NOMO-1 (cell line): ENCODE data around the gene NKAIN2.

Experiments used
- DNase-seq, 2 experiments: peaks; one replicate each; lab custom pipeline; 2025; ENCODE audit not compliant: unreplicated experiment in 2 of 2; lab: John Stamatoyannopoulos, UW

The NKAIN2 gene

GRCh38 chr6:124858564-124858963 is 1054.9 kb downstream of the NKAIN2 start:
- DNase-seq, result no peak

DNA sequence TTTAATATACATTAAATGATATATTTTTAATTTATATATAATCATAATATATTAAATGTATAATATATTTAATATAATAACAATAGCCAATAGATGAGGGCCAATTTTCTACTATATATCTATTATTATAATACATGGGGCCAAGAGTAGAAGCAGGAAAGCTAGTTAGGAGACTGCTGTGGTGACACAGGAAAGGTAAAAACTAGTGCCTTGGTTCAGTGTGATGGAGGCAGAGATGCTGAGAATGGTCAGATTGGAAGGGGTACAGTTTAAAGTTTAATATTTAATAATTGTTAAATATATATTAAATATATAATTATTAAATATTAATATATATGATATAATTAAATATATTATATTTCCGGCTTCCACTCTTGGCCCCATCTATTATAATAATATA is 1055.7 kb downstream of the NKAIN2 start:
- no peak for DNase-seq

DNA sequence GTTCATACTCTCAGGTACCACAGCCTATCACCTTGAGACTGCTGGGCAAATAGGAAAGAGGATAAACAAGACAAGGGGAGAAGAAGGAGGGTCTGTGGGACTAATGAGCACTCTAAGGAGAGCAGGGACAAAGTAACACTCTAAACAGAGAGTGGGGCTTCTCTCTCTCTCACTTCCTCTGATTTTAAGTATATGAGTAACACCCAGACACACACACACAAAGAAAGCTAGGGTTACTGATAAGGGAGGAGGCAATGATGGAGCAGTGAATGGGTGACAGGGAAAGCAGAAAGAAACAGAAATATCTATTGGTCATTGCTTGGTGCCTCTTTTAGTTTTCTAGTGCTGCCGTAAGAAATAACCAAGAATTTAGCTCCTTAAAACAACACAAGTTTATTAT is 1062.4 kb downstream of the NKAIN2 start:
- no peak for DNase-seq

GRCh38 chr6:124867121-124867520 is 1063.5 kb downstream of the NKAIN2 start:
- DNase-seq, result no peak

GRCh38 chr6:124868481-124868880 is 1064.8 kb downstream of the NKAIN2 start:
- no peak for DNase-seq

DNA sequence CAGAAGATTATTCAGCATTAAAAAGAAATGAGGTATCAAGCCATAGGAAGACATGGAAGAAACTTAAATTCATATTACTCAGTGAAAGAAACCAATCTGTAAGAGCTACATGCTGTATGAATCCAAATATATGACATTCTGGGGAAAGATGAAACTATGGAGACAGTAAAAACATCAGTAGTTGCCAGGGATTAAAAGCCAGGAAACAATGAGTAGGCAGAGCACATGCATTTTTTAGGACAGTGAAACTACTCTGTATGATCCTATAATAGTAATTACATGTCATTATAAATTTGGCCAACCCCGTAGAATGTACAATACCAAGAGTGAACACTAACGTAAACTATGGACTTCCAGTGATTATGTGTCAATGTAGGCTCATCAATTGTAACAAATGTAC is 1065.8 kb downstream of the NKAIN2 start:
- DNase-seq, result no peak

DNA sequence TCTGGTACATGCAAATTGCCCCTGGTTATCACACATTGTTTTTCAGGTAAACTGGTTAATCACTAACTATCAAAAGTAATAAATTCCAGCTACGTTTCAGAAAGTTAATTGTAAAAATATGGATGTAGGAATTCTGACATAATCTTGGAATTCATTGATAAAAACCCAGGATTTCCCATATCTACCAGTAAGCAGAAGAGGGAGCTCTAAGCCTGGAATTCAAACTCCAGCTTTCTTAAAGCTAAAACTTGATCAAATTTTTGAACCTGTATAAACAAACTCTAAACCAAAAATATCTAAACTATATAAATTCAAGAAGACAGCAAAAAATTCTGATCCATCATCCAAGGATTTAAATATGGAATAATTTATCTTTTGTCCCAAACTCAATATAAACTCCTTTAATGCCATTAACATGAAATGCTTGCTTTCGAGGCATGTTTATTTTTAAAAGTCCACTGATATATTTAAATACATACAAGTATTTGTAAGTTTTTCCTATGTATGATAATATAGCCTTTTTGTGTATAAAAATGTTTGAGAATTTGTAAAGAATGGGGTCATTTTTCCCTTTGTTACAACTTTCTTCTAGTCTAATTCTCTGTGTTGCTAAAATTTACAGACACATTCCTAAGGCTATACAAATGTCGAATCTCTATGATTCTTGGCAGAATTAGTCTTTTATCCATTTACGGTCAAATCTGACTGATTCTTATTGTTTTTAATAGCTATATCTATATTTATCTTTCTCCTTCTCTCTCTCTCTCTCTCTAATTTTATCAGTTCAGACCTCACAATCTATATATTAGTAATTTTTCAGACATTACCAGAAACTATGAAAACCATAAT is 1067.2 kb downstream of the NKAIN2 start:
- DNase-seq, result peak in 1 of 2 experiments; percentile 13

DNA sequence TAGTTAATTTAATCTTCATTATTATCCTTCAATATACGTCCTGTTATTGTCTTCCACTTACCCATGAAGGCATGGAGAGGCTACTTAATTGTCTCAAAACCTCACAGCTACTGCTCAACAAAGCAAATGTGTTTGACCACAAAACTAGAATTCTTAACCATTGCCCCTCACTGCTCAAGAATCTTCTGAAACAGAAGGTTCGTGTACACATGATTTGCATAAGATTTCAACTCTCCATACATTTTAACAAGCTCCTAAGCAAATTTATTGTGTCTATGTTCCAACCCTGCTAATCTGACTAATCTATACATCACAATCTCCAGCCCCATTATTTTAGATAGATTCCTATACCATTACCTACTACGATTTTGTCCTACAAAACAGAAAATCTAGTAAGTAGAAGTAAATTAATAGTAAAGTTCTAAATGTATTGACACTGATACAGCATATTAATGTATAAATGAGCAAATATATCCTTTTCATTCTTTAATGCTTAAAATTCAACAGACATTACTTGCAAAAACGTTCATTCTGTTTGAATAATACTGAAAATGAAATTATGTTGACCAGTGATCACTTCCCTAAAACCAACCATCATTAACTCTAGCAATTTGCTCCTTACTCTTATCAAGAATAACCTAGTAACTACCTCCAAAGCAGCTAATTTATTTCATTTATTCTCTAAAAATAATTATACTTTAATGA is 1068.8 kb downstream of the NKAIN2 start:
- no peak for DNase-seq

DNA sequence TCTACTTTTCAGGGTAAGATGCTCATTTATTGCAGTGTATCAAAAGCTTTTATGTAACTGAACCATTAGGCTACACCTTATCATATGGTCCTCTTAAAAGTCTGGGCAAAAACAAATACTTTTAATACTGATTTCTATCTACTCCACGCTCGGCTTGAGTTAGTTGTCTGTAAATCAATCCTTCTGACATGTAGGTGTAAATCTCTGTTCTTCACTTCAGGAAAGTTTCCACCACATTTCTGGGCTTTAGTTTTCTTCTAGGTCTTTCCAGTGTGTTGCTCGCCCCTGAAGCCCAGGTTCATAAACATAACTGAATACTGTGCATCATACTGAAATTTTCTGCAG is 1069.4 kb downstream of the NKAIN2 start:
- no peak for DNase-seq
